Keratinocyte (primary cell): ENCODE results near the gene GPR173. TPM values are rescaled to one million over a fixed set of nuclear protein-coding genes. Genes with fewer than 3 reads are reported as not detected.

Source experiments
- DNase-seq: peaks from one replicate; pipeline ENCODE4 v3.0.0-alpha.2; 2011; ENCODE audit warnings: low read depth, missing footprints, low spot score
- FAIRE-seq: peaks from 2 replicates; lab custom pipeline; 2011; peaks lifted over from hg19 to GRCh38; lab: Jason Lieb, UNC
- H2AFZ ChIP-seq: 2 replicates; pipeline ENCODE4 v1.6.0; 2012; ENCODE audit warnings: low read length, control low read depth, inconsistent platforms; ENCODE audit not compliant: control insufficient read depth
- H3K27ac ChIP-seq: 2 replicates; pipeline ENCODE4 v1.5.1; 2011; ENCODE audit warnings: low read length; ENCODE audit not compliant: control insufficient read depth, insufficient read depth
- H3K27me3 ChIP-seq: 3 replicates; pipeline ENCODE4 v1.6.0; 2011; ENCODE audit warnings: low read length; ENCODE audit not compliant: control insufficient read depth, insufficient read depth; ENCODE audit errors: extremely low read depth
- H3K36me3 ChIP-seq, 2 experiments: 2 replicates in 1 of 2; 3 replicates in 1 of 2; pipeline ENCODE4 v1.5.1; 2011; ENCODE audit warnings: low read length in 2 of 2, mild to moderate bottlenecking in 1 of 2; ENCODE audit not compliant: control insufficient read depth in 2 of 2, insufficient read depth in 2 of 2; ENCODE audit errors: extremely low read depth in 1 of 2
- H3K4me1 ChIP-seq: 3 replicates; pipeline ENCODE4 v1.5.1; 2011; ENCODE audit warnings: low read length; ENCODE audit not compliant: control insufficient read depth, insufficient read depth; ENCODE audit errors: extremely low read depth
- H3K4me2 ChIP-seq: 3 replicates; pipeline ENCODE4 v1.6.0; 2011; ENCODE audit warnings: low read depth, low read length; ENCODE audit not compliant: control insufficient read depth, insufficient read depth; ENCODE audit errors: extremely low read depth
- H3K4me3 ChIP-seq, 3 experiments: fragments of 200-600 bp in 1 of 3; sonication (generic) in 1 of 3; 2 replicates in 2 of 3; 3 replicates in 1 of 3; pipeline ENCODE4 v1.5.1; 2011 to 2016; ENCODE audit warnings: low read length in 3 of 3, mild to moderate bottlenecking in 3 of 3, control low read depth in 2 of 3, inconsistent platforms in 1 of 3, low read depth in 1 of 3, mixed read lengths in 1 of 3, mixed run types in 1 of 3, moderate library complexity in 1 of 3; ENCODE audit not compliant: control insufficient read depth in 2 of 3, insufficient read depth in 2 of 3; ENCODE audit errors: extremely low read depth in 1 of 3
- H3K79me2 ChIP-seq: 2 replicates; pipeline ENCODE4 v1.6.0; 2012; ENCODE audit warnings: low read length; ENCODE audit not compliant: control insufficient read depth, insufficient read depth
- H3K9ac ChIP-seq: 3 replicates; pipeline ENCODE4 v1.6.0; 2011; ENCODE audit warnings: low read length; ENCODE audit not compliant: control insufficient read depth, insufficient read depth; ENCODE audit errors: extremely low read depth
- H3K9me1 ChIP-seq: 3 replicates; pipeline ENCODE4 v1.6.0; 2011; ENCODE audit warnings: low read length; ENCODE audit not compliant: control insufficient read depth, insufficient read depth; ENCODE audit errors: extremely low read depth
- H3K9me3 ChIP-seq: 2 replicates; pipeline ENCODE4 v1.5.1; 2012; ENCODE audit warnings: low read depth, low read length; ENCODE audit not compliant: control insufficient read depth
- H4K20me1 ChIP-seq: 3 replicates; pipeline ENCODE4 v1.6.0; 2011; ENCODE audit warnings: low read length; ENCODE audit not compliant: control insufficient read depth, insufficient read depth; ENCODE audit errors: extremely low read depth
- EZH2 ChIP-seq: IDR thresholded peaks from one replicate; pipeline ENCODE4 v1.6.1; 2012; ENCODE audit warnings: inconsistent platforms, mild to moderate bottlenecking, low read length, moderate library complexity
- dilution Hi-C: fragments of 300-500 bp; cut with MboI; formaldehyde crosslinking; loops from one replicate; pipeline ENCODE4 v1.7.0; 2020; ENCODE audit warnings: low sequenced_read_pairs; ENCODE audit not compliant: extremely low pct_ligation_motif_present
- polyA plus RNA-seq, 5 experiments: library from polyadenylated mRNA; depleted of rRNA in 3 of 5; stranded (reverse) in 3 of 5; stranded (forward) in 1 of 5; unstranded in 1 of 5; fragments of >200 nt; gene quantifications; 1 replicate in 1 of 5; 2 replicates in 3 of 5; 3 replicates in 1 of 5; pipeline versions ENCODE4 v1.2.1 to v1.2.3, GENCODE V29; 2011 to 2012; ENCODE audit warnings: missing spikeins in 2 of 5, low read depth in 1 of 5, low replicate concordance in 1 of 5
- TF ChIP-seq, protein P1 (sequence below), 3 experiments: IDR thresholded peaks in 1 of 3; conservative IDR thresholded peaks in 1 of 3; optimal IDR thresholded peaks in 1 of 3; 2 replicates in 2 of 3; 3 replicates in 1 of 3; pipeline versions ENCODE3 to v1.5.1; 2011; ENCODE audit warnings: low read length in 3 of 3, mild to moderate bottlenecking in 3 of 3, moderate library complexity in 2 of 3, control low read depth in 1 of 3, inconsistent platforms in 1 of 3; ENCODE audit not compliant: insufficient read depth in 2 of 3; ENCODE audit errors: extremely low read depth in 1 of 3

The GPR173 gene
- polyA plus RNA-seq, 1 donor (not counting 4 experiments of a cell fraction or from before 2014, with no cell fraction given): 0.08 TPM

DNA sequence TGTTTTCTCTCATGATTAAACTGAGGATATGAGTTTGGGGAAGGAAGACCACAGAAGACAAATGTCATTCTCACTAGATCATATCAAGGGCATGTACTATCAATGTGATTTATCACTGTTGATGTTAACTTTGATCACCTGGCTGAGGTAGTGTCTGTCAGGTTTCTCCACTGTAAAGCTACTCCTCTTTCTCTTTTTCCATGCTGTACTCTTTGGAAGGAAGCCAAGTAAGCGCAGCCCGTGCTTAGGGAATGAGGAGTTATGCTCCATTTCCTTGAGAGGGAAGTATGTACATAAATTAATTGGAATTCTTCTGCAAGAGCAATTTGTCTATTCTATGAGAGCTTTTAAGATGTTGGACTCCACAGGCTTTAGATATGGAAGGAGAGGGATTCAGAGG is 41.3 kb downstream of the GPR173 start:
- H3K9ac ChIP-seq: no peak overlapping the region
- FAIRE-seq: no peak
- peaks cover 4 to 8% of the 10 kb centered on the region in 2 experiments for H3K36me3 ChIP-seq
- TF ChIP-seq EZH2: no peak
- TF ChIP-seq, protein P1, sequence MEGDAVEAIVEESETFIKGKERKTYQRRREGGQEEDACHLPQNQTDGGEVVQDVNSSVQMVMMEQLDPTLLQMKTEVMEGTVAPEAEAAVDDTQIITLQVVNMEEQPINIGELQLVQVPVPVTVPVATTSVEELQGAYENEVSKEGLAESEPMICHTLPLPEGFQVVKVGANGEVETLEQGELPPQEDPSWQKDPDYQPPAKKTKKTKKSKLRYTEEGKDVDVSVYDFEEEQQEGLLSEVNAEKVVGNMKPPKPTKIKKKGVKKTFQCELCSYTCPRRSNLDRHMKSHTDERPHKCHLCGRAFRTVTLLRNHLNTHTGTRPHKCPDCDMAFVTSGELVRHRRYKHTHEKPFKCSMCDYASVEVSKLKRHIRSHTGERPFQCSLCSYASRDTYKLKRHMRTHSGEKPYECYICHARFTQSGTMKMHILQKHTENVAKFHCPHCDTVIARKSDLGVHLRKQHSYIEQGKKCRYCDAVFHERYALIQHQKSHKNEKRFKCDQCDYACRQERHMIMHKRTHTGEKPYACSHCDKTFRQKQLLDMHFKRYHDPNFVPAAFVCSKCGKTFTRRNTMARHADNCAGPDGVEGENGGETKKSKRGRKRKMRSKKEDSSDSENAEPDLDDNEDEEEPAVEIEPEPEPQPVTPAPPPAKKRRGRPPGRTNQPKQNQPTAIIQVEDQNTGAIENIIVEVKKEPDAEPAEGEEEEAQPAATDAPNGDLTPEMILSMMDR (optimal IDR thresholded peaks at IDR 0.05 in 1 of 3, IDR thresholded peaks at IDR 0.05 in 1 of 3, conservative IDR thresholded peaks at IDR 0.05 in 1 of 3; ENCODE audit: extremely low read depth in 1 of 3, insufficient read depth in 2 of 3, low read length in 3 of 3): no peak
- no peak overlapping the region for H3K4me3 ChIP-seq
- no peak overlapping the region for H2AFZ ChIP-seq
- no peaks in the 10 kb centered on the region for H3K27me3 ChIP-seq
- H3K9me1 ChIP-seq: no peaks in the 10 kb centered on the region
- H3K79me2 ChIP-seq: no peaks in the 10 kb centered on the region
- DNase-seq: no peak
- H4K20me1 ChIP-seq: no peaks in the 10 kb centered on the region
- dilution Hi-C loops: no loop called here
- no peak overlapping the region for H3K27ac ChIP-seq
- no peaks in the 10 kb centered on the region for H3K9me3 ChIP-seq
- H3K4me2 ChIP-seq: no peak overlapping the region
- peaks cover 7% of the 10 kb centered on the region for H3K4me1 ChIP-seq

DNA sequence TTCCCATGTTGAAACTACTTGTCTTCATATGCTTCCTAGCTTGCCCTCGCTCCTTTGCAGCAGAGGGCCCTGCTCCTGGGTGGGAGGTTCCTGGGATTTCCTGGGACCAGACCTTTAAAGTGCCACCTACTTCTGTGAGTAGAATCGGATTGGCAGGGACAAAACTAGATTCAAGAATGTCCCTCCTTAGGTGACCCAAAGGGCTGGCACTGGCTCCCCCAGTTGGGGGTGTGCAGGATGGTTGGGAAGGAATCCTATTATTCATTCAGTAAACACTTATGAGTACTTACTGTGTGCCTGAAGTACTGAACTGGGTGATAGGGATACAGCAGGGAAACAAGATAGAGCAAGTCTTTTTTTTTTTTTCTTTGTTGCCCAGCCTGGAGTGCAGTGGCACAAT is 42.8 kb downstream of the GPR173 start:
- no peak overlapping the region for H2AFZ ChIP-seq
- dilution Hi-C loops: no loop called here
- H3K27ac ChIP-seq: no peak overlapping the region
- no peaks in the 10 kb centered on the region for H4K20me1 ChIP-seq
- no peaks in the 10 kb centered on the region for H3K27me3 ChIP-seq
- H3K36me3 ChIP-seq: no peaks in the 10 kb centered on the region
- no peaks in the 10 kb centered on the region for H3K9me3 ChIP-seq
- no peak overlapping the region for H3K4me3 ChIP-seq
- no peak for DNase-seq
- H3K79me2 ChIP-seq: no peaks in the 10 kb centered on the region
- H3K9ac ChIP-seq: no peak overlapping the region
- H3K4me2 ChIP-seq: no peak overlapping the region
- TF ChIP-seq EZH2: no peak
- TF ChIP-seq, protein P1 (optimal IDR thresholded peaks at IDR 0.05 in 1 of 3, IDR thresholded peaks at IDR 0.05 in 1 of 3, conservative IDR thresholded peaks at IDR 0.05 in 1 of 3; ENCODE audit: extremely low read depth in 1 of 3, insufficient read depth in 2 of 3, low read length in 3 of 3): no peak
- no peak for FAIRE-seq
- peaks cover 7% of the 10 kb centered on the region for H3K4me1 ChIP-seq
- no peaks in the 10 kb centered on the region for H3K9me1 ChIP-seq
